Fibroblast of lung (primary cell): ENCODE measurements around the gene PREP.

Experiments
- CTCF ChIP-seq, 2 donors: IDR thresholded peaks in 1 of 2; conservative IDR thresholded peaks in 1 of 2; 1 replicate in 1 of 2; 2 replicates in 1 of 2; pipeline ENCODE4 v1.5.1; 2011 to 2012; ENCODE audit warnings: low read length in 2 of 2, control low read depth in 1 of 2, inconsistent platforms in 1 of 2, low read depth in 1 of 2, mild to moderate bottlenecking in 1 of 2
- EZH2 ChIP-seq: IDR thresholded peaks from 2 replicates; pipeline ENCODE4 v1.5.1; 2012; ENCODE audit warnings: low read length, control low read depth, mild to moderate bottlenecking; ENCODE audit errors: missing control alignments

- no peak for TF ChIP-seq EZH2
- TF ChIP-seq CTCF (conservative IDR thresholded peaks at IDR 0.05 in 1 of 2, IDR thresholded peaks at IDR 0.05 in 1 of 2; ENCODE audit: low read depth in 1 of 2, low read length in 2 of 2), result no peak
Measured at GRCh38 chr6:105243487-105243886, 159.4 kb downstream of the PREP start.
